ENCODE results near the gene CNPY1.

CNPY1 gene

DNA sequence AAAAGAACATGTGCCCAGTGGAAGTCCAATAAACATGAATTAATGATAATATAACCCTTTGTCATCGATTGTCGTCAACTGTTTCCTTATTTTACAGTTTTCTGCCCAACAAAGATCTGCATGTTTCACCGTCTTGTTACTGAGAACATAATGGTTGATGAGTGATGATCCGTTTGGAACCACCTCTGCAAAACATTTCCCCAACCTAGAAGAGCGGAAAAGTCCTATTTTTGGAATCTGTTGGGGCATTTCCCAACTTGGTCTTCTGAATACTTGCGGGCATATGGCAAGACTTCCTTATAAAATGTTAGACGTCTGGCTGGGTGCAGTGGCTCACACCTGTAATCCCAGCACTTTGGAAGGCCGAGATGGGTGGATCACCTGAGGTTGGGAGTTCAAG is 32.1 kb downstream of the CNPY1 start:
- in situ Hi-C loops (cut with MboI; ENCODE audit: low sequenced_read_pairs): no loop called here

- in situ Hi-C loops (cut with MboI; ENCODE audit: low sequenced_read_pairs): no loop called here
Measured at GRCh38 chr7:155513543-155514285, 32.6 kb downstream of the CNPY1 start.

- in situ Hi-C loops (cut with MboI; ENCODE audit: low sequenced_read_pairs): no loop called here
Measured at GRCh38 chr7:155512246-155512887, 34.0 kb downstream of the CNPY1 start.

DNA sequence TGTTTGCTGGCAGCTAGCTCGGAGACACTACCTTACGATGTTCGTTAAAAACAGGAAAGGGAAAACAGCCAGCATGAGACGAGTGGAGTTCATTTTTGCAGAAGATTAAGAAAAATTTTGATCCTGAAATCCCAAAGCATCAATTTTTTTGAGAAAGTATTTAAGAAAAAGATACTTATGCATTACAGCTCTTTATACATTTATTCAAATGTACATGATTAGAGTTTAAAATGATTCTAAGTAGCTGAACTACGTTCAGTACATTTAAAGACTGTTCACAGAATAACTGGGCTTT is 34.7 kb downstream of the CNPY1 start:
- in situ Hi-C loops (cut with MboI; ENCODE audit: low sequenced_read_pairs): no loop called here

DNA sequence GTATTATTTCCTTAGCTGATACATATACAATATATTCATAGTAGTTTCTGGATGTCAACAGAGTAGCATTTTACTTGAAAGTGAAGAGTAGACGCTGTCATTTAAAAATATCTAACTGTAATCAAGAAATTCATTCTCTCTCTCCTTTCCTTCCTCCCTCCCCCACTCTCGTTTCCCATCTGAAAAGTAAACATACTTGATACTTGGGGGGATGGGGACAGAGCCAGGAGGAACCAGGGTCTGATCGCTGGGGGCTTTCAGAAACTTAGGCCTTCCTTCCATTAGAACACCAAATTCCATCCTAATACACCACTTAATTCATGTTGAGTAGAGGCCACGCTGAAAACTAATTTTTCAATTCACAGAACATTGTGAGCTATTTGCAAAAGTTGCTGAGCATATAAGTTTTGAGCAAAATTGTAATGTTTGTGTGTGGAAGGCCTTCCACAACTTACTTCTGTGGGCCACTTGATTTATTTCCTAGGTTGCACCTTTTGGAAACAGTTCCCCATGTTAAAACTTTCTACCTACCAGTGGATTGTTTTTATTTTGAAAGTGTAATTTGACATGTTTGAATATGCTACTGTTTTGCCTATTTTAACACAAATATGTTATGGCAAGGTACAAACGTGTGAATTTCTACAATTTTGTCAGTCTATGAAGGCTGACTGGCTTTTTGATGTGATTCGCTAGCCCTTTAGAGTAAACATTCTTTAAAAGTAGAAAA is 35.2 kb downstream of the CNPY1 start:
- in situ Hi-C loops (cut with MboI; ENCODE audit: low sequenced_read_pairs): no loop called here

DNA sequence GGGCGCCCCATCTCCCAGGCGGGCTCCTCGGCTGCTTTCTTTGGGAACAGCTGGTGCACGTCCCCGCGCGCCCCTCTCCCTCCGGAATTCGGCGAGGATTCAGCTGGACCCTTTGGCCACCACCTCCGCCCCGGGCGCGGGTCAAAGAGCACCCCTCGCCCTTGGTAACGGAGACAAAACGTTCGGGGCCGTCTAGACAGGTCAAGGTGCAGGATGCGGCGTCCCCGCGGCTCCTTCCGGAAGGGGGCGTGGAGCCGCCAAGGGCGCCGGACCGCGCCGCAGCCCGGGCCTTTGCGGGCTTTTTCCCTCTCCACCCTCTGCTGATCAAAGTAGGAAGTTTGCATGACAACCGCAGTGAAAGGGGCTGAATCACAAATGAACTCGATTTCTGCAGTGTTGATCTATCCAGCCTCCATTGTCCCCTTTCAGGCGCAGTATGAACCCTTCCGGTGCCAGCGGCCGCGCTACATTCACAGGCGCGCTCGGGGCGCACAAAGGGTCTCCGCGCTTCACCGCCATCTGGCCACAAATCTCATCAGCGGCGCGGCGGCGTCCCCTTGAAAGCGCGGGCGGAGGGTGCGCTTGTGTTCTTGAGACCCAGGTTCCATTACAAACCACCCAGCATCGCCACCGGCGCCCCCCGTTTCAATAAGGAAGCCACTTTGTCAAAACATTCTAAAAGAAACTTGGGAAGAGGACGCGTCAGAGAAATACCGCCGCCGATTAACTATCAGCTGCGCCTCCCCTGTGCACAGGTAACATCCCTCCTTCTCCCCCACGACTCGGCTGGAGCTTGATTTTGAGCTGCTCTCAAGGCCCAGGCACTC is 36.4 kb downstream of the CNPY1 start:
- in situ Hi-C loops (cut with MboI; ENCODE audit: low sequenced_read_pairs): no loop called here

- in situ Hi-C loops (cut with MboI; ENCODE audit: low sequenced_read_pairs): no loop called here
Measured at GRCh38 chr7:155509359-155509724, 37.0 kb downstream of the CNPY1 start.

DNA sequence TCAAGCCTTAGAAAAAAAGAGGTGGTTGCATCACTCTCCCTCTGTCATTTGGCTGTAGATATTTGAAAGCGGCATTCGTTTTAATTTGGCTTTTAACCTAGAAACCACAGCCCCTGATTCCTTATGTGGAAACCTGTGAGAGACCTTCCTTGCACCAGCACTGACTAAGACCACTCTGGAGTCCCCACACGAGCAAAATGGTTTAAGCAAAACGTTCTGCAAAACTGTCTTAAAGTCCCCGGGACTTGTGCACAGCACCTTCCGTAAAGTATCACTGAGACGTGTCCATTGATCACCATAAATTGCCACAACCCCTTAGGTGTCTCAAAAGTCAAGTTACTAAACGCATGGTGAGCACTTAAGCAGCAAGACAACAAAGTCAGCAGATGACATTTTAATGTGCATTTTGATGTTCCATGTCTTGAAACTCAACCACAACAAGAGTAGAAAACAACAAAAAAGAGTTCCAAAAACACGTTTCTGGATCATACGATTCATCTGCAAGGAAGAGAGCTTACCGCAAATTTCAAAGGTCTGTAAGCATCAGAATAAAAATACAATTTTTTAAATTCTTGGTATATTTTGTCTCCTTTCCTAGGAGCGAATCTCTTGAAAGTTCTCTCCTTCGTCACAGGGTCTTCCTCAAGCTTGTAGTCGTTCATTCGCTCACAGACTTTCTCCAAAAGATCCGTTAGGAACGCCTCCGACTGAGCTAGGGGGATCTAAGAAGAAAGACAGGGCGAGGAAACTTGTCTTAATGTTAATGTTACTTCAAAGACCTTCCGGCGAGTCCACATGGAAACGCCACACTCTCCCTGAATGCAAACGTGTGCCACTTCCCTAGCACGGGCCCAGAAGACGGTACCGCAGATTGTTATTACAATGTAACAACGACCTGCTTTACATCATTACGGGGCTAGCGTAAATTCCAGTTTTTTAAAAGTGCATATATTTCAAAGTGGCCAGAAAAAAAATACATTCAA is 37.7 kb downstream of the CNPY1 start:
- in situ Hi-C loops (cut with MboI; ENCODE audit: low sequenced_read_pairs): no loop called here

DNA sequence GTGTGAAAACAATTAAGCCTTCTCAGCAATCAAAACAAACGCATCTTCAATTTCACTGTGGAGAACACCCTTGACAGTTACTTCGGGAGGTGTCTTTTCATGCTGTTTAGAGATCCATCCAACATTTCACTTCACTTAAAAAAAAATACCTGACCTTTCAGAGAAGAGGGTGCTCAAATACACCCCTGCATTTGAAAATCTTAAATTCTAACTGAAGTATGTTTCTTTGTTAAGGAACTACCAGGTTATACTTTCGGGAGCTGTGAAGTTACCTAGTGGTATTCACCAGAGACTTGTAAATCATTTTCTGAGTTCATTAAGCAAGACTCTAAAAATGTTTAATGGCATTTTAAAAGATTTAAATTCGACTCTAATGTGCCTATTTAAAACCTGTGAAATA is 38.8 kb downstream of the CNPY1 start:
- in situ Hi-C loops (cut with MboI; ENCODE audit: low sequenced_read_pairs): no loop called here

GRCh38 chr7:155506854-155507337 is 39.5 kb downstream of the CNPY1 start:
- in situ Hi-C loops (cut with MboI; ENCODE audit: low sequenced_read_pairs): no loop called here

GRCh38 chr7:155505422-155505793 is 41.0 kb downstream of the CNPY1 start:
- in situ Hi-C loops (cut with MboI; ENCODE audit: low sequenced_read_pairs): no loop called here

DNA sequence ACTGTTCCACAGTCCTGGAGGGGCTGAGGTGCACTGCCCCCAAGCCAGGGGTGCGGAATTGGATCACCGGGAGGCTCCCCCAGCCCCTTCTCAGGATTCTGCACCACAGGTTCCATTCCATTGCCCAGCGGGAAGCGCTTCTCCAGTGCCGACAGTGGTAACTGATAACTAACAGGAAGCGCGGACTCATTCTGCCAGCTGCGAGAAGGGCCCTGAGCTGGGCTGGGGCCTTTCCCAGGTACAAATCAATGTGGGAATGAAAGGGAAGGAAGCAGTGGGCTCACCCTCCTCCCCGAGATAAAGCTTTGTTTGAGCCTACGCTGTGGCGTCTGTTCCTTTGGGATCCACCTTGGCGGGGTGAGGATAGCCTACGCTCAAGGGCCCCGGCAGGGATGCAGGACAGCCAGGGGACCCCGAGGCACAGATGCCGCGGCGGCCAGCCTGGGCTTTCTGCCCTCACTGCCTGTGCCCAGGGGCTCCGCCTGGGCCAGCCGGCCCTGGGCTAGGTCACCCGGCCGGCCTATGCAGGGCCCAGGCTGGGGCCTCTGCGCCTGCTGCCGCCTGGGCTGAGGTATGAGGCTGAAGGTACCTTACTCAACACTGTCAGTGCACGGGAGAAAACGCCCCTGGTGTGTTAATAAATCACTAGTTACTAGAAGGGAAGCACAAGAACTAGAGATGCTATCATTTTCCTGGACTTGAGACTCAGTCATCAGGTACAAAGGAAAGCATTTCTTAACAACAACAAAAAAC is 49.0 kb downstream of the CNPY1 start:
- in situ Hi-C loops (cut with MboI; ENCODE audit: low sequenced_read_pairs): no loop called here

DNA sequence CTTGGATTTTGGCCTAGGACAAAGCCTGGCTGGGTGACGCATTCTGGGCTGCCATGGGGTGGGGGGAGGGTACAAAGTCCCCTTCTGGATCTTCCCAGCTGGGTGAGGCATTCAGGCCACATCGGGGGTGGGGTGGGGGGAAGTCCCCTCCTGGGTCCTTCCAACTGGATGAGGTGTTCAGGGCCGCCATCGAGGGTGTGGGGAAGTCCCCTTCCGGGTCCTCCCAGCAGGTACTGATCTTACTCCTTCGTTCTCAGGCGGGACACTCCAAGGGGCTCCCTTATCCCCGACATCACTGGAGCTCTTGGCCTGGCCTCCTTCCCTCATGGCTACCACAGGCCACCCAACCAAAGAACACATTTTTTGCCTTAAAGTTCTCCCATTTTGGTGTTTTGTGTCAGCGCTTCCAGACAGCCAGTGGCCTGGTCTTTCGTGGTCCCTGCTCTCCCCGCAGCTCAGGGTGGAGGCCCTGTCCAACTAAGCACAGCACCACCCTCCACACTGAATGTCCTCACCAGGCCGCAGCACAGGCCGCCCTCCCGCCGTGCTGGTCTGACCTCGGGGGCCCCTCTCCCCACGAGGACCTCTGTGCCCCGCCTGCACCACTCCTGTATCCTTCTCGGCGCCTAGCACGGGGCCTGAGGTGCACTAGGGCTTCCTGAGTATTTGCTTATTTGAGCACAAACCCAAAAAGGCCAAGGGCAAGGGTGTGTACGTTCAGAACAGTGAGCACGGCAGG is 49.9 kb downstream of the CNPY1 start:
- in situ Hi-C loops (cut with MboI; ENCODE audit: low sequenced_read_pairs): no loop called here

- in situ Hi-C loops (cut with MboI; ENCODE audit: low sequenced_read_pairs): no loop called here
Measured at GRCh38 chr7:155495440-155496248, 50.7 kb downstream of the CNPY1 start.

- in situ Hi-C loops (cut with MboI; ENCODE audit: low sequenced_read_pairs): no loop called here
Measured at GRCh38 chr7:155494551-155494950, 51.8 kb downstream of the CNPY1 start.

- in situ Hi-C loops (cut with MboI; ENCODE audit: low sequenced_read_pairs): no loop called here
Measured at GRCh38 chr7:155493744-155494538, 52.4 kb downstream of the CNPY1 start.

DNA sequence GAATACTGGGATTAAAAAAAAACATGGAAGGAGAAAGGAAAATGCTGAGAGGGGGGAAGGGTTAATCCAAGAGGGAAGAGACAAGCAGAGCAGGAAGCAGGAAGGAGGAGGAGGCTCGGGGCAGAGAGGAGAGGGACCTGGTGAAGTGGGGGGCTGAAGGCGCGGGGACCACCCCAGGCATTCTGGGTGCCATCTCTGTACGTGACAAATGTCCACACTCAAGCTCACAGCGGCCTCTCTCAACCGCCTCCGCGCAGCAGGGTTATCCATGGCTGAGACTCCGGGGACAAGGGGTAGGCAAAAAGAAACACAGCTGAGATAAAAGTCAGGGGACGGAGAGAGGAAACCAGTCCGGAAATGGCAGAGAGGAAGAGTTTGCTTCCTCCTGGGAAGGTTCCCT is 54.5 kb downstream of the CNPY1 start:
- in situ Hi-C loops (cut with MboI; ENCODE audit: low sequenced_read_pairs): no loop called here

All from HL-60/S4 treated with phorbol 12-myristate 13-acetate at 8.2 ng/mL for 4 days and 3 days (cell line).